GM19099 (cell line): Measurements from ENCODE around the gene DSCAM.

Experiments used
- POLR2A ChIP-seq: IDR thresholded peaks from 3 replicates; pipeline ENCODE4 v1.6.1; 2011; ENCODE audit warnings: low read depth; ENCODE audit not compliant: insufficient read length; ENCODE audit errors: extremely low read depth

The DSCAM gene

GRCh38 chr21:40227096-40227495 lies 619.9 kb downstream of the DSCAM start:
- TF ChIP-seq POLR2A: no peak

DNA sequence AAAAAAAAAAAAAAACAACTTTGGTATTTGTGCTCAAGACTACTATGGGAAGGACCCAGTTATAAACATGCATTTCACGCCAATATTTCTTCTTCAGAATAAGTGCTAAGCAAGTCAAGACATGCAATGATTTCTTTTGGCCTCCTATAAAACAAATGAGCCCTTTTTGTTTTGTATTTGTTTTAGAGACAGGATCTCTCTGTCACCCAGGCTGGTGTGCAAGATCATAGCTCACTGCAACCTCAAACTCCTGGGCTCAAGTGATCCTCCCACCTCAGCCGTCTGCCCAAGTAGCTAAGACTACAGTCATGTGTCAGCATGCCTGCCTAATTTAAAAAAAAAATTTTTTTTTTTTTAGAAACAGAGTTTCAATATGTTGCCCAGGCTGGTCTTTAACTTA lies 631.0 kb downstream of the DSCAM start:
- TF ChIP-seq POLR2A: no peak

- no peak for TF ChIP-seq POLR2A
Observed at GRCh38 chr21:40210251-40210650, 636.7 kb downstream of the DSCAM start.

GRCh38 chr21:40208948-40209345 lies 638.0 kb downstream of the DSCAM start:
- TF ChIP-seq POLR2A: no peak

DNA sequence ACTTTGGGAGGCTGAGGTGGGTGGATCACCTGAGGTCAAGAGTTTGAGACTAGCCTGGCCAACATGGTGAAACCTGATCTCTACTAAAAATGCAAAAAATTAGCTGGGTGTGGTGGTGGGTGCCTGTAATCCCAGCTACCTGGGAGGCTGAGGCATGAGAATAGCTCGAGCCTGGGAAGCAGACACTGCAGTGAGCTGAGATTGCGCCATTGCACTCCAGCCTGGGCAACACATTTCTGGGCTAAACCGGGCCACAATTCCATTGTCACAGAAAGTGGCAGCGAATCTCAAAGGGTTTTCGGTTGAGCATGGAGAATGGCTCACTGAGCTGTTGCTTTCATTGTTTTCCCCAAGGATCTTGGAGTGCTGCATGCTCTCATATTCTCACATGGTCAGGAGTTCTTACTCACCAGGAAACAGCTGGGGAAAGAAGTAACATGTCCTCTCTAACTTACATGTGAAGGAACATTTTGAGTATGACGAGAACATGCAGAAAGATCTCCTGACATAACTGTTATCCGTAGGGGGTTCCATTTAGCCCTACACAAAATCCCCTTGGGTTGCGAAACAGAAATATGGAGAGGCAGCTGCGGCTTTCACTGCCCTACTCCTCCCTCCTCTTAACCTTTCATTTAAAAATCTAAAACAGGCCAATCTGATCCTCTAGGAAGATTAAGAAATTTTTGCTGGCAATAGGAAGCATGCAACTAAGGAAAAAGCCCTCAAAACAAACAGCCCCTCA lies 638.6 kb downstream of the DSCAM start:
- TF ChIP-seq POLR2A: no peak

DNA sequence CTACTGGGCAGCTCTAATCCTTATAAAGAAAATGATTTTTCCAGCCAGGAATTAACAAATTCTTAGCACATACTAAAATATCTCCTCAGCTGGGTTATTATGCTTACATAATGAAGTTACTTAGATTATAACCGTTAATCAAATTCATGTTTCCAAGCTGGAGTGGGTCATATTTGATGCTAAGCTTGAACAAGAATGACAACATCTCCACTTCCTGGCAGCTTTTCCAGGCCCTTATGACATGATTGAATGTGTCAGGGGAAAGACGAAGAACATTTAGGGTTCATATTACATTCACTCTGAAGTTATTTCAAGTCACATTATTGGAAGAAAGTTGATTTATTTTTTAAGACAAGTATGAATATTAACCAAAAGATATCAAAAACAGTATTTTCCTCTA lies 646.0 kb downstream of the DSCAM start:
- no peak for TF ChIP-seq POLR2A

DNA sequence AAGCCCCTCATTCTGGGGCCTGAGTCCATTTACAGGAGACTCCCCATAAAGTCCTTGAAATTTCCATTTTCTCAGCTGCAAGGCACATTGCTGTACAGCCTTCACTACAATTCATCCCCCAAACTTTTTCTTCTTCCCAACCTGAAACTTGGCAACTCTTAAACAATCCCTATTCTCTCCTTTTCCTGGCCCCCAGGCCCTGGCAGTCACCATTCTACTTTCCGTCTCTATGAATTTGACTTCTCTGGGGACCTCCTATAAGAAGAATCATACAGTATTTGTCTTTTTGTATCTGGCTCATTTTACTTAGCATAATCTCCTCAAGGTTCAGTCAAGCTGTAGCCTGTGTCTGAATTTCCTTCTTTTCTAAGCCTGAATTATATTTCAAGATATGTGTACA lies 646.8 kb downstream of the DSCAM start:
- TF ChIP-seq POLR2A: no peak

GRCh38 chr21:40194185-40194980 lies 652.6 kb downstream of the DSCAM start:
- TF ChIP-seq POLR2A: no peak

DNA sequence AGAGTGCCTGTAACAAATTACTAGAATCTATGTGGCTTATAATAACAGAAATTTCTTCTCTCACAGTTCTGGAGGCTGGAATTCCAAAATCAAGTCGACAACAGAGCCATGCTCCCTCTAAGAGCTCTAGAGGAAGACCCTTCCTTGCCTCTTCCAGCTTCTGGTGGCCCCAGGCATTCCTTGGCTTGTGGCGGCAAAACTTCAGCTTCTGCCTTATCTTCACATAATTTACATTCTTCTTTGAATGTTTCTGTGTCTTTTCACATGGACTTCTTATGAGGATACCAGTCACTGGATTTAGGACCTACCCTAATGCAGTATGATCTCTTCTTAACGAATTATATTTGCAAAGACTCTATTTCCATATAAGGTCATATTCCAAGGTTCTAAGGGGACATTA lies 655.3 kb downstream of the DSCAM start:
- TF ChIP-seq POLR2A: no peak

- TF ChIP-seq POLR2A: no peak
Observed at GRCh38 chr21:40191196-40191595, 655.8 kb downstream of the DSCAM start.

- TF ChIP-seq POLR2A: no peak
Observed at GRCh38 chr21:40187946-40188654, 658.9 kb downstream of the DSCAM start.

DNA sequence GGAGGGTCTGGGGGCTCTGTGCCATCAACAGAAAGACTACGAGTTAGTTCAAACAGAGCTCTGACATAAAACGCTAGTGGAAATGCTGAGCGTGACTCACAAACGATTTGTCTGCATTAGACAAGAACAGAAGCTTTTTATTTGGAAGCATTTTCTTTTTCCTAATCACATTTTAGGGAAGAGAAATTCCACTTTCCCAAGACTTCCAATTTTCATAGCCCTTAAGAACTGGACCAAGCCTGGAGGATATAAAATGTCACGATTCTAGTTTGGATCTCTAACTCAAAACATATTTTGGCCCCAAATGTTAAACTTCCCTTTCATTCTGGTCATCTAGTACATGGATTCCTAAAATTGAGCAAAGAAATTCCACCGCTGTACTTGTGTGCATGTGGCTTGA lies 659.7 kb downstream of the DSCAM start:
- TF ChIP-seq POLR2A: no peak

DNA sequence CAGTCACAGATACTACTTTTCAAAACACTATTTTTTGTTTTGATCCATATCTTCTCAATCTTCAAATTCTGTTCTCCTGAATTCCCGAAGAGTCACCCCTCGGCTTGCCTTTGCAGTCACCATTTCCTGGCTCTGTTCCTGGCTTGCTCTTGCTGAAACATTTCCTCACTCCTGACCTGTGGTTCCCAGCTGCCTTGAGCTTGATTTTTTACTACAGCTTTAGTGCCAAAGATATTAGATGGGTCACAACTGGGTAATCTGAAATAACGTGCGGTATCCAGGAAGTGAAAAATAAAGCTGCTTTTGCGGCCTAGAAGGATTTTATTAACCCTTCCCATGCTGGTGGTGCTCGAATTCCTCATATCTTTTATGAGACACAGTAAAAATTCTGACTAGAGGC lies 660.9 kb downstream of the DSCAM start:
- TF ChIP-seq POLR2A: no peak

GRCh38 chr21:40185208-40185607 lies 661.8 kb downstream of the DSCAM start:
- no peak for TF ChIP-seq POLR2A

DNA sequence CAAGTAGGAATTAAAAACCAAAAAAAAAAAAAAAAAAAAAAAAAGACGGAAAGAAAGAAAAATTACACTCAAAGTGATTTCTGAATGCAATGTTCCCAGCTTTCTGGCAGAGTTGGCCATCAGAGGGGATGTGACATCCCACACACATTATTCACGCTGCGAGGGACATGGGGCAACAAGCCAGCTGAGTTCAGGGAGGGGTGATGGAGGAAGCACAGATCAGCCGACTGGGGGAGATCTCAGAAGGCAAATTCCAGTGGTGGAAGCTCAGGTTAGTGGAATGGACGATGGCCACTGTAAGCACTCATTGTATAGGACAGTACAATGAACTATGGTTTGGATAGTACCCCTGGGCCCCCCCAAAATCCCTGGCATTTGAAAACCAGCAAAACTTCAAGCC lies 667.8 kb downstream of the DSCAM start:
- no peak for TF ChIP-seq POLR2A

DNA sequence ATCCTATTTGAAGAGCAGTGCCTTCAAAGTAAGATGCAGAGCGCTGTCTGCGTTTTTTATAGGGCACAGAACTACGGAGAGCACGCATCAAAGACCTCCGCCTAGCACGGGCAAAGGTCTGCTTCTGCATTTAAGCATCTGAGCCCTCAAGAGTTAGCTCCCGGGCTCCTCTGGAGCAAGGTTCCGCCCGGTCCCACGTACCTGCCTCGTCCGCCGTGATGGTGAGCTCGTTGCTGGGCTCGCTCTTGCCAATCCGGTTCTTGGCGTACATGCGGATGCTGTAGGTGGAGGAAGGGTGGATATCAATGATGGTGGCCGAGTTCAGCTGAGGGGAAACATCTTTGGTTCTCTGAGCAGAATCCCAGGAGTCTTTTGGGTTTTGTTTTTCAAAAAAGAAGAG lies 668.2 kb downstream of the DSCAM start:
- no peak for TF ChIP-seq POLR2A
